ENCODE results near the gene C20orf144. TPM values are rescaled to one million over a fixed set of nuclear protein-coding genes. Genes with fewer than 3 reads are reported as not detected.

Gene C20orf144
- total RNA-seq, 2 donors from 2014 or later: 0.66 TPM; not detected in 1

- ATAC-seq (no peak), DNase-seq (no peak)
- Histone ChIP-seq H3K4me1 (no peaks in the 10 kb centered on the region), H3K27ac (no peak overlapping the region), H3K36me3 (replicated peaks in 1 of 2; ENCODE audit: insufficient read depth in 1 of 2, low read depth in 2 of 2) (no peaks in the 10 kb centered on the region), H3K9me3 (no peaks in the 10 kb centered on the region), H3K27me3 (no peaks in the 10 kb centered on the region), H3K4me3 (no peak overlapping the region)
- intact Hi-C loops (cut with DNase I): no loop called here
- 93 to 98% methylated on average over 11 of the region's 11 CpGs for WGBS, 2 donors
- TF ChIP-seq CTCF (IDR thresholded peaks at IDR 0.05): no peak
- TF ChIP-seq POLR2A (IDR thresholded peaks at IDR 0.05): no peak
These were observed 42.2 kb downstream of the C20orf144 start for GRCh38 chr20:33704197-33704924.

GRCh38 chr20:33707668-33708067 lies 45.5 kb downstream of the C20orf144 start:
- Histone ChIP-seq H3K36me3 (replicated peaks in 1 of 2; ENCODE audit: insufficient read depth in 1 of 2, low read depth in 2 of 2) (no peaks in the 10 kb centered on the region), H3K4me1 (no peaks in the 10 kb centered on the region), H3K4me3 (no peak overlapping the region), H3K9me3 (no peaks in the 10 kb centered on the region), H3K27ac (no peak overlapping the region), H3K27me3 (no peaks in the 10 kb centered on the region)
- no peak for ATAC-seq
- WGBS, 2 donors: 83 to 85% methylated on average over 9 to 11 of the region's 11 CpGs
- intact Hi-C loops (cut with DNase I): no loop called here
- no peak for DNase-seq
- TF ChIP-seq POLR2A (IDR thresholded peaks at IDR 0.05): no peak
- TF ChIP-seq CTCF (IDR thresholded peaks at IDR 0.05): no peak

GRCh38 chr20:33709398-33709797 lies 47.3 kb downstream of the C20orf144 start:
- Histone ChIP-seq H3K9me3 (no peaks in the 10 kb centered on the region), H3K27ac (no peak overlapping the region), H3K27me3 (no peaks in the 10 kb centered on the region), H3K4me3 (no peak overlapping the region), H3K36me3 (replicated peaks in 1 of 2; ENCODE audit: insufficient read depth in 1 of 2, low read depth in 2 of 2) (peaks cover 0 to 7% of the 10 kb centered on the region in 2 donors), H3K4me1 (no peaks in the 10 kb centered on the region)
- ATAC-seq (no peak), DNase-seq (no peak)
- intact Hi-C loops (cut with DNase I): no loop called here
- WGBS, 2 donors: 67 to 83% methylated on average over 2 of the region's 2 CpGs
- no peak for TF ChIP-seq POLR2A (IDR thresholded peaks at IDR 0.05)
- TF ChIP-seq CTCF (IDR thresholded peaks at IDR 0.05): no peak

- no peak overlapping the region for H3K4me3 ChIP-seq
- intact Hi-C loops (cut with DNase I): no loop called here
- 87% methylated on average over 16 of the region's 16 CpGs for WGBS, 2 donors
- no peak for TF ChIP-seq CTCF (IDR thresholded peaks at IDR 0.05)
- TF ChIP-seq POLR2A (IDR thresholded peaks at IDR 0.05): no peak
- no peaks in the 10 kb centered on the region for H3K4me1 ChIP-seq
- H3K27ac ChIP-seq: no peak overlapping the region
- DNase-seq (no peak), ATAC-seq (no peak)
- no peaks in the 10 kb centered on the region for H3K27me3 ChIP-seq
- H3K36me3 ChIP-seq (replicated peaks in 1 of 2; ENCODE audit: insufficient read depth in 1 of 2, low read depth in 2 of 2): peaks cover 0 to 7% of the 10 kb centered on the region in 2 donors
- no peaks in the 10 kb centered on the region for H3K9me3 ChIP-seq
These were observed 47.9 kb downstream of the C20orf144 start for GRCh38 chr20:33709905-33710541.

Measured in body of pancreas (tissue), 4 donors.